ENCODE data around the gene CCDC107. TPM values are rescaled to one million over a fixed set of nuclear protein-coding genes. Genes with fewer than 3 reads are reported as not detected.
A peak's percentile ranks its signal among the peaks of the same experiment; 100 is the strongest.

CCDC107 gene
- total and polyA plus RNA-seq, 2 of the 13 experiments (the other 11 are each of a cell fraction or from before 2014, with no cell fraction given) = 7.1 to 15.2 TPM

DNA sequence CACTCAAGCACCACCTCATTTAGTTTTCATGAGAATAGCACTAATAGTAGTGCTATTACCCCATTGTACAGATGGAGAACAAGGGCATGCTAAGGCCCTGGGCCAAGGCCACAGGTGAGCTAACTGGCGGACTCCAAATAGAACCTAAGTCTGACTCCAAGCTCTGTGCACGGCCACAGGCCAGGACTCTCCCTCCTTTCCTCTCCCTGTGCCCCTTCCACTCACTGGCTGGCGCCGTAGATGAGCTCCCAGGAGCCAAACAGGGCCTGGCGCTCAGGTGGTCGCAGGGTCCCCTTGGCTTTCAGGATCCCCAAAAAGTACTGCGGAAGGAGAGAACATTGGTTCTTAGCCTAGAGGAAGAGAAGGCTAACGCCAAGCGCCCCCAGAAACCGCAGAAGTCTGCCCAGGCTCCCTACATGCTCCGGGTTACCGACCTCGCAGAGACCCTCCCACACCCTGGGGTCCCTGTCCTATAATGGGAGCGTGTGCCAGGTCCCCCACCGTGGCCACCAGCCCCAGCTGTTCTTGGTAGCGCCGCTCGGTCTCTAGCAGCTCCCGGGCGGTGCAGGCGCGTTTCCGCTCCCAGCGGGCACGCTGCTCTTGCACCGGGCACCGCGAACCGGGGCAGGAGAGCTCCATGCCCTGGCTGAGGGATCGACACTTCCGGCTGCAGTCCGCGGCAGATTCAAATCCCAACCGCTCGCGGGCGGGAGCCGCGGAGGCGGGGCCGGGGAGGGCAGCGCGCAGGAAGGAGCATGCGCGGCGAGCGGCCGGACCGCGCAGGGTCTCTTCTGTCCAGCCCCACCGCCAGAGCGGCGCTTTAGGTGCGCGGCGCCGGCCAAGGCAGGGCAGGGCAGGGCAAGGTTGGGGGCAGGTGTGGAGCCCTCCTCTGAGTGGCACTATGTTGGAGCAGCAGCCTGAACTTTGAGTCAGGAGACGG, 6.7 kb downstream of the CCDC107 start, which contains the start of gene ARHGEF39 (continued):
- TF ChIP-seq CREB1 (IDR thresholded peaks at IDR 0.05) = no peak
- TF ChIP-seq CREB1 (CRISPR knock-in tag; IDR thresholded peaks at IDR 0.05) = no peak
- TF ChIP-seq, protein P1, sequence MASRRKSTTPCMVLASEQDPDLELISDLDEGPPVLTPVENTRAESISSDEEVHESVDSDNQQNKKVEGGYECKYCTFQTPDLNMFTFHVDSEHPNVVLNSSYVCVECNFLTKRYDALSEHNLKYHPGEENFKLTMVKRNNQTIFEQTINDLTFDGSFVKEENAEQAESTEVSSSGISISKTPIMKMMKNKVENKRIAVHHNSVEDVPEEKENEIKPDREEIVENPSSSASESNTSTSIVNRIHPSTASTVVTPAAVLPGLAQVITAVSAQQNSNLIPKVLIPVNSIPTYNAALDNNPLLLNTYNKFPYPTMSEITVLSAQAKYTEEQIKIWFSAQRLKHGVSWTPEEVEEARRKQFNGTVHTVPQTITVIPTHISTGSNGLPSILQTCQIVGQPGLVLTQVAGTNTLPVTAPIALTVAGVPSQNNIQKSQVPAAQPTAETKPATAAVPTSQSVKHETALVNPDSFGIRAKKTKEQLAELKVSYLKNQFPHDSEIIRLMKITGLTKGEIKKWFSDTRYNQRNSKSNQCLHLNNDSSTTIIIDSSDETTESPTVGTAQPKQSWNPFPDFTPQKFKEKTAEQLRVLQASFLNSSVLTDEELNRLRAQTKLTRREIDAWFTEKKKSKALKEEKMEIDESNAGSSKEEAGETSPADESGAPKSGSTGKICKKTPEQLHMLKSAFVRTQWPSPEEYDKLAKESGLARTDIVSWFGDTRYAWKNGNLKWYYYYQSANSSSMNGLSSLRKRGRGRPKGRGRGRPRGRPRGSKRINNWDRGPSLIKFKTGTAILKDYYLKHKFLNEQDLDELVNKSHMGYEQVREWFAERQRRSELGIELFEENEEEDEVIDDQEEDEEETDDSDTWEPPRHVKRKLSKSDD (CRISPR knock-in tag; IDR thresholded peaks at IDR 0.05; ENCODE audit: low read depth) = peak; percentile 80; the same call in 1 of the 2 replicates
- TF ChIP-seq, protein P2, sequence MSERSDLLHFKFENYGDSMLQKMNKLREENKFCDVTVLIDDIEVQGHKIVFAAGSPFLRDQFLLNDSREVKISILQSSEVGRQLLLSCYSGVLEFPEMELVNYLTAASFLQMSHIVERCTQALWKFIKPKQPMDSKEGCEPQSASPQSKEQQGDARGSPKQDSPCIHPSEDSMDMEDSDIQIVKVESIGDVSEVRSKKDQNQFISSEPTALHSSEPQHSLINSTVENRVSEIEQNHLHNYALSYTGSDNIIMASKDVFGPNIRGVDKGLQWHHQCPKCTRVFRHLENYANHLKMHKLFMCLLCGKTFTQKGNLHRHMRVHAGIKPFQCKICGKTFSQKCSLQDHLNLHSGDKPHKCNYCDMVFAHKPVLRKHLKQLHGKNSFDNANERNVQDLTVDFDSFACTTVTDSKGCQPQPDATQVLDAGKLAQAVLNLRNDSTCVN (CRISPR knock-in tag; IDR thresholded peaks at IDR 0.05; ENCODE audit: borderline replicate concordance) = peak; percentile 70; the same call in 1 of the 2 replicates
- TF ChIP-seq ZNF781 (CRISPR knock-in tag; IDR thresholded peaks at IDR 0.05; ENCODE audit: borderline replicate concordance, not compliant biosample characterization) = peak; percentile 51
- no peak for TF ChIP-seq TBL1XR1 (IDR thresholded peaks at IDR 0.05; ENCODE audit: borderline replicate concordance, low read length, partially characterized antibody)
- no peak for TF ChIP-seq ATM (IDR thresholded peaks at IDR 0.05; ENCODE audit: borderline replicate concordance)
- TF ChIP-seq, protein P3, sequence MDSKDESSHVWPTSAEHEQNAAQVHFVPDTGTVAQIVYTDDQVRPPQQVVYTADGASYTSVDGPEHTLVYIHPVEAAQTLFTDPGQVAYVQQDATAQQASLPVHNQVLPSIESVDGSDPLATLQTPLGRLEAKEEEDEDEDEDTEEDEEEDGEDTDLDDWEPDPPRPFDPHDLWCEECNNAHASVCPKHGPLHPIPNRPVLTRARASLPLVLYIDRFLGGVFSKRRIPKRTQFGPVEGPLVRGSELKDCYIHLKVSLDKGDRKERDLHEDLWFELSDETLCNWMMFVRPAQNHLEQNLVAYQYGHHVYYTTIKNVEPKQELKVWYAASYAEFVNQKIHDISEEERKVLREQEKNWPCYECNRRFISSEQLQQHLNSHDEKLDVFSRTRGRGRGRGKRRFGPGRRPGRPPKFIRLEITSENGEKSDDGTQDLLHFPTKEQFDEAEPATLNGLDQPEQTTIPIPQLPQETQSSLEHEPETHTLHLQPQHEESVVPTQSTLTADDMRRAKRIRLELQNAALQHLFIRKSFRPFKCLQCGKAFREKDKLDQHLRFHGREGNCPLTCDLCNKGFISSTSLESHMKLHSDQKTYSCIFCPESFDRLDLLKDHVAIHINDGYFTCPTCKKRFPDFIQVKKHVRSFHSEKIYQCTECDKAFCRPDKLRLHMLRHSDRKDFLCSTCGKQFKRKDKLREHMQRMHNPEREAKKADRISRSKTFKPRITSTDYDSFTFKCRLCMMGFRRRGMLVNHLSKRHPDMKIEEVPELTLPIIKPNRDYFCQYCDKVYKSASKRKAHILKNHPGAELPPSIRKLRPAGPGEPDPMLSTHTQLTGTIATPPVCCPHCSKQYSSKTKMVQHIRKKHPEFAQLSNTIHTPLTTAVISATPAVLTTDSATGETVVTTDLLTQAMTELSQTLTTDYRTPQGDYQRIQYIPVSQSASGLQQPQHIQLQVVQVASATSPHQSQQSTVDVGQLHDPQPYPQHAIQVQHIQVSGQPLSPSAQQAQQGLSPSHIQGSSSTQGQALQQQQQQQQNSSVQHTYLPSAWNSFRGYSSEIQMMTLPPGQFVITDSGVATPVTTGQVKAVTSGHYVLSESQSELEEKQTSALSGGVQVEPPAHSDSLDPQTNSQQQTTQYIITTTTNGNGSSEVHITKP (CRISPR knock-in tag; IDR thresholded peaks at IDR 0.05; ENCODE audit: low read depth) = 0 out of 2 replicates have a peak, but pooled peaks have one; percentile 59
- TF ChIP-seq HOXA5 (CRISPR knock-in tag; IDR thresholded peaks at IDR 0.05) = 0 out of 2 replicates have a peak, but pooled peaks have one; percentile 32
- TF ChIP-seq, protein P4, sequence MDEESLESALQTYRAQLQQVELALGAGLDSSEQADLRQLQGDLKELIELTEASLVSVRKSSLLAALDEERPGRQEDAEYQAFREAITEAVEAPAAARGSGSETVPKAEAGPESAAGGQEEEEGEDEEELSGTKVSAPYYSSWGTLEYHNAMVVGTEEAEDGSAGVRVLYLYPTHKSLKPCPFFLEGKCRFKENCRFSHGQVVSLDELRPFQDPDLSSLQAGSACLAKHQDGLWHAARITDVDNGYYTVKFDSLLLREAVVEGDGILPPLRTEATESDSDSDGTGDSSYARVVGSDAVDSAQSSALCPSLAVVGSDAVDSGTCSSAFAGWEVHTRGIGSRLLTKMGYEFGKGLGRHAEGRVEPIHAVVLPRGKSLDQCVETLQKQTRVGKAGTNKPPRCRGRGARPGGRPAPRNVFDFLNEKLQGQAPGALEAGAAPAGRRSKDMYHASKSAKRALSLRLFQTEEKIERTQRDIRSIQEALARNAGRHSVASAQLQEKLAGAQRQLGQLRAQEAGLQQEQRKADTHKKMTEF (CRISPR knock-in tag; IDR thresholded peaks at IDR 0.05) = peak; percentile 91
- TF ChIP-seq HMG20A (CRISPR knock-in tag; IDR thresholded peaks at IDR 0.05; ENCODE audit: borderline replicate concordance) = no peak
- no peak for TF ChIP-seq HHEX (CRISPR knock-in tag; IDR thresholded peaks at IDR 0.05)
- TF ChIP-seq ZNF337 (CRISPR knock-in tag; IDR thresholded peaks at IDR 0.05; ENCODE audit: borderline replicate concordance, low read depth) = 0 out of 2 replicates have a peak, but pooled peaks have one; percentile 31
- 0 out of 2 replicates have a peak, but pooled peaks have one; percentile 68 for TF ChIP-seq CC2D1A (CRISPR knock-in tag; IDR thresholded peaks at IDR 0.05)
- peak; percentile 86 for TF ChIP-seq KLF9 (CRISPR knock-in tag; IDR thresholded peaks at IDR 0.05; ENCODE audit: low read depth)
- TF ChIP-seq KLF16 (CRISPR knock-in tag; IDR thresholded peaks at IDR 0.05) = peak in 1 of 2 experiments; percentile 96; a peak in 2 of 4 replicates
- no peak for TF ChIP-seq ZNF577 (CRISPR knock-in tag; IDR thresholded peaks at IDR 0.05; ENCODE audit: borderline replicate concordance, low read depth)
- TF ChIP-seq ZFP90 (CRISPR knock-in tag; IDR thresholded peaks at IDR 0.05; ENCODE audit: borderline replicate concordance) = 0 out of 2 replicates have a peak, but pooled peaks have one; percentile 71
- no peak for TF ChIP-seq SOX6 (IDR thresholded peaks at IDR 0.05)
- peak; percentile 54 for TF ChIP-seq SOX6 (CRISPR knock-in tag; IDR thresholded peaks at IDR 0.05)
